GM12864 (cell line): ENCODE results near the gene TRIM5.
"Not testable (repeated sequence)": the region's sequence is repeated elsewhere in the genome, so short reads cannot be mapped to it uniquely, and the experiment has no call there.

Experiments
- DNase-seq: peaks from one replicate; pipeline ENCODE4 v3.0.0-alpha.2; 2011; ENCODE audit warnings: low read depth
- H3K4me3 ChIP-seq: 2 replicates; pipeline ENCODE4 v1.5.1; 2011; ENCODE audit warnings: mild to moderate bottlenecking, low read depth, low read length, control low read depth
- CTCF ChIP-seq: IDR thresholded peaks from 2 replicates; pipeline ENCODE4 v1.5.1; 2011; ENCODE audit warnings: low read depth, mild to moderate bottlenecking, moderate library complexity, low read length, control low read depth, inconsistent platforms; ENCODE audit errors: missing control alignments

TRIM5 gene, protein sequence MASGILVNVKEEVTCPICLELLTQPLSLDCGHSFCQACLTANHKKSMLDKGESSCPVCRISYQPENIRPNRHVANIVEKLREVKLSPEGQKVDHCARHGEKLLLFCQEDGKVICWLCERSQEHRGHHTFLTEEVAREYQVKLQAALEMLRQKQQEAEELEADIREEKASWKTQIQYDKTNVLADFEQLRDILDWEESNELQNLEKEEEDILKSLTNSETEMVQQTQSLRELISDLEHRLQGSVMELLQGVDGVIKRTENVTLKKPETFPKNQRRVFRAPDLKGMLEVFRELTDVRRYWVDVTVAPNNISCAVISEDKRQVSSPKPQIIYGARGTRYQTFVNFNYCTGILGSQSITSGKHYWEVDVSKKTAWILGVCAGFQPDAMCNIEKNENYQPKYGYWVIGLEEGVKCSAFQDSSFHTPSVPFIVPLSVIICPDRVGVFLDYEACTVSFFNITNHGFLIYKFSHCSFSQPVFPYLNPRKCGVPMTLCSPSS

DNA sequence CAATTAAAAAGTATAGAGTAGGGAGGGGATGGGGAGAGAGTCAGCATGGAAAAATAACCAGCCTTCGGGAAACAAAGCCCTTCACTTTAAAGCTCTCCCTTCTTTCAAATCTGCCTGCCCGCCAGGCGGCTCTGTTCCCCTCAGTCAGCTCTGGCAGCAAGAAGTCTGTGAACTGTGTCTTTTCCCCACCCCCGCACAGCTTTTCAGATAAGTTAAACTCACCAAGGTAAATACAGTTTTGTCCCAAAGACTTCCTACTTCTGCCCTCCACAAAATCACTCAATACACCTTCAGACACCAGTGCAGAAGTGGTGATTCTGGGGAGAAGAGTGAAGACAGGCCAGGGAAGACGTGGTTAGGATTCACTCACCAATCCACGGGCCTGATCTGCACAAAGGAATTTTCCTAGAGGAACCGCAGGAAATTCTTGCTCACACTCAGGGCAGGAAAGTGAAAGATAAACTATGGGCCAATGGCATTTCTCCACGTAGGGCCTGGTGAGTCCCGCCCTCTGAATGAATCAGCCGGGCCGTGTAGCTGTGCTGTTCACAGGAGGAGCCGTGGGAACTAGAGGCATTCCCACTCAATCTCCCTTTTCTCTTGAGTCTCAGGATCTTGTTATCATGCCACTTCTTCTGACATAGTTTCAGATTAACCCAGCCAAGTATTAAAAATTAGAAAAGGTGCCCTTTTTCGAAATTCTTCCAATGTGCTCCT lies at the start of gene TRIM5:
Gene TRIM5, minus strand, starts transcription at position 429 of the 717 bp plus-strand sequence. CDS start 4,897 bp downstream, outside the sequence.
- peak within 1 kb of the TSS; percentile 49 for H3K4me3 ChIP-seq
- DNase-seq = peak; percentile 77
- peak; percentile 85 for TF ChIP-seq CTCF

GRCh38 chr11:5727691-5728090 lies 42.8 kb upstream of the TRIM5 start:
- no peak for TF ChIP-seq CTCF
- H3K4me3 ChIP-seq = no peak overlapping the region
- no peak for DNase-seq

GRCh38 chr11:5726351-5726750 lies 41.5 kb upstream of the TRIM5 start:
- no peak overlapping the region for H3K4me3 ChIP-seq
- no peak for DNase-seq
- TF ChIP-seq CTCF = no peak

DNA sequence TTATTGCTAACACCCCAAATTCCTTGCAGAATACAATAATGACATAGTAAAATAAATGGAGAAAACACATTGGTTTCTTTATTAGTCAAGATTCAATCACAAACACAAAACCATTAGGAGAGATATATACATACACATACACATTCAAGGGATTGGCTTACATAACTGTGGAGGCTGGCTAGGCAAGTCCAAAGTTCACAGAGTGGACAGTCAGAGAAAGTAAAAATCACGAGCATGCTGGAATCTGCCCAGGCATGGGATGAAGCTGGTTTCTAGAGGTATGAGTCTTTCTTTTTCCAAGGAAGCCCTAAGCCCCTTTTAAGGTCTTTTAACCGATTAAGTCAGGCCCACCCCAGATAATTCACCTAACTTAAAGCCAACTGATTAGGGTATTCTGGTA lies 37.7 kb upstream of the TRIM5 start:
- DNase-seq = no peak
- no peak for TF ChIP-seq CTCF
- no peak overlapping the region for H3K4me3 ChIP-seq

DNA sequence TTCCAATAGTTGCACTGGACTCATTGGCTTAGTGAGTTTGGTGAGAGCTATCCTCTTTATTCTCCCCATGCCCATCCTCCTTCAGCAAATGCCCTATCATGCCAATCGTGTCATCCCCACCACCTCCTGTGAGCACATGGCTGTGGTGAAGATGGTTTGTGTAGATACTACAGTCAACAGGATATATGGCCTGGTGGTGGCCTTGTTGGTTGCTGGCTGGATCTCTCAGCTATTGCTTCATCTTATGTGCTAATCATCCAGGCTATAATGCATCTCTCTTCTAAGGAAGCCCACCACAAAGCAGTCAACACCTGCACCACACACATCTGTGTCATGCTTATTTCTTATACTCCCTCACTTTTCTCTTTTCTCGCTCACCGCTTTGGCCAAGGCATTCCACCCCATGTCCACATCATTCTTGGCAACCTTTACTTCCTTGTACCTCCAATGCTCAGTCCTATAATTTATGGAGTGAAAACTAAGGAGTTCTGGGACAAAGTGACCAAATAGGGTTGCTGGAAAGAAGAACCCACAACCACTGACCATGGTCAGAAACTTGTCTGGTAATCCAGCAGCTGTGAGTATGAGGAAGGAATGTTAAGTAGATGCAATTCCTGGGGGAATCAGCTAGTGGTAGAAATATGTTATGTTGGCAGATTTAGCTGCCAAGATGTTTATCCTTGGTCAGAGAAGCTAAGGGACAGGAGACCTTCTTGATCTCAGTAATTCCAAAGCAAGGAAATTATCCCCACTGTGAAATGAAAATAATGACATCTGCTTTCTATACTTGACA lies 35.0 kb upstream of the TRIM5 start:
- no peak for DNase-seq
- TF ChIP-seq CTCF = no peak
- no peak overlapping the region for H3K4me3 ChIP-seq

- H3K4me3 ChIP-seq, DNase-seq: not testable (repeated sequence)
Observed at GRCh38 chr11:5716518-5716917, 31.6 kb upstream of the TRIM5 start.

DNA sequence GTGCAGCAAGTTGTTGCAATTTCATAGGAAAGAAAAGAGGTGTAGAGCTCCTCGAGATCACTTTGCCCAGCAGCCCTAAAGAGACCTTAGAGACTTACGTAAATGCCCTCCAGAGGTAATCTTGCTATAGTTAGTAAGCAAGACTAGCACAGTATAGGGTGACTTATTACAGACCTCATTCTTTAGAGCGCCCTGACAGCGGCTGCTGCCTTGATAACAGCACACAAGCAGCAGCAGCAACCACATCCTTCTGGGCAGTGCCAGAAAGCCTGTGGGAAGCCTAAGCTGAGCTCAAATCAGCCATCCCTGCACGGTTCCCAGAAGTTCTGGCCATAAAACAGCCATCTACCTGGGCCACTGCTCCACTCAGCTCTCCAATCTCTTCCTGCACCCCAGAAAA lies 28.8 kb upstream of the TRIM5 start:
- H3K4me3 ChIP-seq = no peak overlapping the region
- TF ChIP-seq CTCF = no peak
- DNase-seq = no peak
